Kidney glomerular epithelial cell (primary cell): Measurements from ENCODE around the gene RNF4.
A peak's percentile ranks its signal among the peaks of the same experiment; 100 is the strongest.
"Not testable (repeated sequence)": the region's sequence is repeated elsewhere in the genome, so short reads cannot be mapped to it uniquely, and the experiment has no call there.

Experiments
- DNase-seq: peaks from one replicate; lab custom pipeline; 2025; lab: John Stamatoyannopoulos, UW

The RNF4 gene, protein sequence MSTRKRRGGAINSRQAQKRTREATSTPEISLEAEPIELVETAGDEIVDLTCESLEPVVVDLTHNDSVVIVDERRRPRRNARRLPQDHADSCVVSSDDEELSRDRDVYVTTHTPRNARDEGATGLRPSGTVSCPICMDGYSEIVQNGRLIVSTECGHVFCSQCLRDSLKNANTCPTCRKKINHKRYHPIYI

DNA sequence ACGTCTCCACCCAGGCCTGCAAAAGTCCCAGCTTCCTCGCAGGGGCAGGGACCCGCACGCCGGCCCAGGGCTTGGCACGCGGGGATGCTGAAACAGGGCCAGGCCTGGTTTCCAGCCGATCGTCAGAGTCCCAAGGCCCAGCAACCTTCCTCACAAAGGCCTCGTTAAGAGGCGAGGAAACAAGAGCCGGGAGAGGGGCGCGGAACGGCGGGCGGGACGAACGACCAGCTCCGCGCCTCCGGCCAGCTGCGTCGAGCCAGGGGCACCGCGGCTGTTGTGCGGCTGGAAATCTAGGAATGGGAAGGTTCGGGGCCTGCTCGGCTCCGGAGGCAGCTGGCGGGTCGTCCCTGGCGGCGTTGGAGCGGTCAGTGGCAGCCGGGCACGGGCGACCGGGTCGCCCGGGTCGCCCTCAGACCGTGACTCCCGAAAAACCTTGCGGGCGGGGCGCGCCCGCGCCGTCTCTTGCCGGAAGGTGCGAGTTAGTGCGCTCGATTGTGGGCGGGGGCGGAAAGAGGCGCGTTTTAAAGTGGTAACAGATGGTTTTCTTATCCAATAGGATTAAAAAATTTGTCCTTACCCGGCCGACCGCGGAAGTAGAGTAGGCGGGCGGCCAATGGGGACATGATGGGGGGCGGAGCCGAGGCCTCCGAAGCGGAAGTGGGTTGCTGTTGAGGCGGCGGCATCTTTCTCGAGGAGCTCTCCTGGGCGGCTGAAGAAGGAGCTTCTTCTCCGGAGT is at the start of gene RNF4:
TSS of gene RNF4 (plus strand) at position 651 of the 736 bp plus-strand sequence. CDS start 21,388 bp downstream, outside the sequence.
- DNase-seq: peak; percentile 97

GRCh38 chr4:2419814-2420213 is 49.1 kb upstream of the RNF4 start:
- DNase-seq: no peak

- no peak for DNase-seq
These were observed 47.0 kb upstream of the RNF4 start for GRCh38 chr4:2421928-2422327.

GRCh38 chr4:2423066-2423465 is 45.8 kb upstream of the RNF4 start:
- DNase-seq: no peak

- DNase-seq: no peak
These were observed 45.2 kb upstream of the RNF4 start for GRCh38 chr4:2423695-2424094.

GRCh38 chr4:2424581-2424980 is 44.3 kb upstream of the RNF4 start:
- DNase-seq: no peak

- DNase-seq: no peak
These were observed 43.4 kb upstream of the RNF4 start for GRCh38 chr4:2425386-2426068.

DNA sequence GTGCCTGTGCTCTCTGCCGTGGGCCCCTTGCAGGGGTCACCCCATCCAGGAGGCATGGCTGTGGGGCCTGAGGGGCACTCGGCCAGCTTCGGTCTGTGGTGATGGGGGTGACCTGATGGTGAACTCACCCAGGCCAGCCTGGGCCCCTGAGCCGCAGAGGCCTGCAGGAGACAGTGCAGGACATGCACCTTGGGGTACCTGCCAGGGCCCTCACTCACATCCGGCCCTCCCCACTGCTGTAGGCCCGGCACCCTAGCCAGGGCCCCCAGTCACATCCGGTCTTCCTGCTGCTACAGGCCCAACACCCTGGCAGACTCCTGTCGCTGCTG is 42.9 kb upstream of the RNF4 start:
- no peak for DNase-seq

DNA sequence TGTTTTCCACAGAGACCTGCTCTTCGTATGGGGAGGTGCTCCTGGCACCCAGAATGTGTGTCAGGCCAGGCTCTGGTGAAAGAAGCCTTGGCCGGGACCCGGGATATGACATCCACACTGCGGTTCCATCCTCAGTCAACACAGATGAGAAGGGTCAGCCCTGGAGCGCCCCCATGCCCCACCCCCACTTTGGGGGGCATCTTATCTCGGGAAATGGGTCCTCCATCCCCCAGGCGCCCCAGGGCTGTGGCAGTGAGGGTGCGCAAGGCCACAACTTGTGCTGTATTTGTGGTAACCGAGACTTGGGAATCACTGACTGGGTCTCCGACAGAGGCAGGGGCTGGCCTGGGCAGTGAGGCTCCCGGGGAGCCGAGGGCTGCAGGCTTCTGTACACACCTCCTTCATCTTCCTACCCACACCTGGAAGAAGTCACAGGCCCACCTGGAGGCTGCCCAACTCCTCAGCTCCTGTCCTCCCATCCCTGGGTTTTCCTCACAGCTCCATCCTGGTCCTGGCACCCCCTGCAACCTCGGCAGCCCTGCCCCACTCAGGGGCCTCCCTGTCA is 42.1 kb upstream of the RNF4 start:
- no peak for DNase-seq

- no peak for DNase-seq
These were observed 41.2 kb upstream of the RNF4 start for GRCh38 chr4:2427383-2428334.

- DNase-seq: no peak
These were observed 40.3 kb upstream of the RNF4 start for GRCh38 chr4:2428496-2429213.

GRCh38 chr4:2429945-2430757 is 38.8 kb upstream of the RNF4 start:
- not testable (repeated sequence) for DNase-seq

- DNase-seq: no peak
These were observed 36.9 kb upstream of the RNF4 start for GRCh38 chr4:2432004-2432403.

DNA sequence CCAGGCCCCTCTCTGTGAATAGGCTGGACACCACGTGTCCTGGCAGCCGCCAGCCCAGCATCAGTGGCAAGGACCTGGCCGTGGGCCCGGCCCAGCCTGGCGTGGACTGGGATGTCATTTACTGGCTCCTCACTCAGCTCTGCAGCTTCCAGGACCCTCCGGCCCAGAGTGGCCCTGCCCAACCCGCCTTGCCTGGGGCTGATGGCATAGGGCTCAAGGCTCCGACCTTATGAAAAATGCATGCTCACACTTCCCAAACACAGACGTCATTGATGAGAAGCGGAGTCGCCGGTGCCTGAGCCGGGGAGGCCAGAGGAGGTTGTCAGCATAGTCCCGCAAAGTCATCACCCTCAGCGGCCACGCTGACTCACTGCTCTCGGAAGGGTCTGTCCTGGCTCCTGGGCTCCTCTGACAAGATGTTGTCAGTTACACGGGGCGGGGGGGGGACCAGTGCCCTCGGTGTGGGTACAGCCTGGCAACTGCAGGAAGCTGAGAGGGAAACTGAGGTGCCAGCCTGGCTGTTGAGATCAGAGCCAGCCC is 35.8 kb upstream of the RNF4 start:
- no peak for DNase-seq

DNA sequence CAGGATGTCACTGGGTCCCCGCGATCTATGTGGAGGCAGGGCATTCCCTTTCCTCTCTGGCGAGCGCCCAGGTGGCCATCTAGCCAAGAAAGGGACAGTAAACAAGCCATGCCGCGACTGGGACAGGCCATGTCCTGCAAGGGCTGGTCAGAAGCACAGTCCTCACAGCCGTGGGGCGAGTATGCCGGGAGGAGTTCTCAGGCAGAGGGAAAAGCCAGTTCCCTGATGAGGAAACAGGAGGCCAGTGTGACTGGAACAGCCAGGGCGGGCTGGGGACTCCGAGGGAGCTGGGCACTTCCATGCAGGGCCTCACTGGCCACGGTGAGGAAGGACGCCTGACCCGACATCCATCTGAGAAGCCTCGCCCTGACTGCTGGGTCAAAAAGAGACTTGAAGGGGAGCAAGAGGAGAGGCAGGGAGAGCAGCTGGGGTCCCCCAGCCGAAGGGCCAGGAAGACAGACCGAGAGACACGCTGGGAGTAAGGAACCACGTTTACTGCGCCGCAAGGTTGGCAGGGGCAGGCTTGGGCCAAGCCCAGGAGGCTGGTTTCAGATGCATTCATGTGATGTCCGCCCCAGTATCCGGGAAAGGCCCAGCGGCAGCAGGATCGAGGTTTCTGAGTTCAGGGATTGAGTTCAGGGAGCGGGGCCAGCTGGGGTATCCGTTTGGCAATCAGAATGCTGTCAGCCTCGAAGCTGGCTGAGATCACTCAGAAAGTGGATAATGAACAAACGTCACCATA is 35.1 kb upstream of the RNF4 start:
- no peak for DNase-seq

DNA sequence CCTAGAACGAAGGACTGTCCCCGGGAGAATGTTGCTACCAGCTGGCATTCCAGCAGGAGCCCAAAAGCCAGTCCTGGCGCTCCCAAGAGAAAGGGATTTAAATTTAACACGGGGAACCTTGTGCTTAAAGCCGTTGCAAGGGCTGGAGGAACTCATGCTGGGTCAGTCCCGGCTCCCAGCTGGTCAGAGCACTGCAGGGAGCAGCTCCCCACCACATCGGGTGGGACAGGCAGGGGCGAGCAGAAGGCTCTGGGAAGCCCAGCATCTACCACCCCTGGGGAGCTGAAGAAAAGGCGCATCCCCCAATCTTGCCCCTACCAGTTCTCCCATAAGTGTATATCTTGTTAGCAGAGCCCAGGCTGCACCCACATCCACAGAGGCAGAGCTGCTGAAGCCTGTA is 34.5 kb upstream of the RNF4 start:
- DNase-seq: no peak

GRCh38 chr4:2436301-2436700 is 32.6 kb upstream of the RNF4 start:
- DNase-seq: peak; percentile 25

- no peak for DNase-seq
These were observed 32.0 kb upstream of the RNF4 start for GRCh38 chr4:2436761-2437474.
